GM18907 (cell line): ENCODE data around the gene LLGL2.

Experiments
- ATAC-seq: cut with Tn5 transposase; IDR thresholded peaks from one replicate; pipeline ENCODE4 v1.9.1; 2021; ENCODE audit warnings: mild to moderate bottlenecking, moderate library complexity; ENCODE audit not compliant: unreplicated experiment

Gene LLGL2

GRCh38 chr17:75549246-75550138 is 24.0 kb downstream of the LLGL2 start:
- no peak for ATAC-seq

GRCh38 chr17:75550139-75550465 is 24.6 kb downstream of the LLGL2 start:
- no peak for ATAC-seq

GRCh38 chr17:75551266-75551665 is 25.8 kb downstream of the LLGL2 start:
- ATAC-seq = no peak

- no peak for ATAC-seq
These were observed 27.2 kb downstream of the LLGL2 start for GRCh38 chr17:75552425-75553294.

- ATAC-seq = no peak
These were observed 28.0 kb downstream of the LLGL2 start for GRCh38 chr17:75553295-75554110.

GRCh38 chr17:75555679-75556153 is 30.2 kb downstream of the LLGL2 start:
- ATAC-seq = no peak

GRCh38 chr17:75557075-75557851 is 31.8 kb downstream of the LLGL2 start:
- ATAC-seq = no peak

GRCh38 chr17:75557852-75558665 is 32.6 kb downstream of the LLGL2 start:
- ATAC-seq = no peak

- ATAC-seq = no peak
These were observed 33.4 kb downstream of the LLGL2 start for GRCh38 chr17:75558666-75559530.

GRCh38 chr17:75559958-75560533 is 34.5 kb downstream of the LLGL2 start:
- no peak for ATAC-seq

- no peak for ATAC-seq
These were observed 36.6 kb downstream of the LLGL2 start for GRCh38 chr17:75561927-75562603.

GRCh38 chr17:75563063-75563758 is 37.7 kb downstream of the LLGL2 start:
- no peak for ATAC-seq

- ATAC-seq = no peak
These were observed 38.7 kb downstream of the LLGL2 start for GRCh38 chr17:75564195-75564594.

- ATAC-seq = no peak
These were observed 39.6 kb downstream of the LLGL2 start for GRCh38 chr17:75565066-75565465.

GRCh38 chr17:75565618-75566017 is 40.1 kb downstream of the LLGL2 start:
- ATAC-seq = no peak

- no peak for ATAC-seq
These were observed 40.9 kb downstream of the LLGL2 start for GRCh38 chr17:75566416-75566815.

GRCh38 chr17:75566834-75567233 is 41.3 kb downstream of the LLGL2 start:
- no peak for ATAC-seq
